Suppressor macrophage treated with lipopolysaccharide for 4 hours (primary cell): ENCODE measurements around the gene CHMP2B.
"Not testable (repeated sequence)": the region's sequence is repeated elsewhere in the genome, so short reads cannot be mapped to it uniquely, and the experiment has no call there.

Source experiments
- DNase-seq: peaks from one replicate; pipeline ENCODE4 v3.0.0-alpha.2; 2020

Gene CHMP2B

GRCh38 chr3:87233805-87234204 lies 6.7 kb downstream of the CHMP2B start:
- DNase-seq = no peak

- no peak for DNase-seq
Observed at GRCh38 chr3:87236093-87236492, 9.0 kb downstream of the CHMP2B start.

GRCh38 chr3:87246662-87247429 lies 19.7 kb downstream of the CHMP2B start:
- DNase-seq = no peak

GRCh38 chr3:87247430-87247773 lies 20.3 kb downstream of the CHMP2B start:
- DNase-seq = no peak

- not testable (repeated sequence) for DNase-seq
Observed at GRCh38 chr3:87248231-87248630, 21.1 kb downstream of the CHMP2B start.

- no peak for DNase-seq
Observed at GRCh38 chr3:87248831-87249230, 21.7 kb downstream of the CHMP2B start.

GRCh38 chr3:87250009-87250408 lies 22.9 kb downstream of the CHMP2B start:
- DNase-seq = no peak

GRCh38 chr3:87260270-87260669 lies 33.2 kb downstream of the CHMP2B start:
- peak; percentile 66 for DNase-seq

GRCh38 chr3:87261925-87262324 lies 34.8 kb downstream of the CHMP2B start:
- no peak for DNase-seq

GRCh38 chr3:87267953-87268645 lies 41.0 kb downstream of the CHMP2B start:
- DNase-seq = no peak

GRCh38 chr3:87268646-87269211 lies 41.6 kb downstream of the CHMP2B start:
- no peak for DNase-seq

GRCh38 chr3:87269723-87270122 lies 42.6 kb downstream of the CHMP2B start:
- DNase-seq = no peak

GRCh38 chr3:87270908-87271700 lies 44.0 kb downstream of the CHMP2B start:
- DNase-seq = peak; percentile 25

GRCh38 chr3:87272718-87273341 lies 45.7 kb downstream of the CHMP2B start:
- no peak for DNase-seq

- no peak for DNase-seq
Observed at GRCh38 chr3:87276484-87276883, 49.4 kb downstream of the CHMP2B start, which contains the start of gene POU1F1. POU1F1 (minus strand) TSS chr3:87276584; CDS start chr3:87276462, 122 bp downstream.

GRCh38 chr3:87287011-87287410 lies 59.9 kb downstream of the CHMP2B start:
- peak; percentile 59 for DNase-seq

- peak; percentile 12 for DNase-seq
Observed at GRCh38 chr3:87288446-87288845, 61.3 kb downstream of the CHMP2B start.

GRCh38 chr3:87298111-87298718 lies 71.1 kb downstream of the CHMP2B start:
- DNase-seq = peak; percentile 46

GRCh38 chr3:87305031-87305430 lies 77.9 kb downstream of the CHMP2B start:
- DNase-seq = not testable (repeated sequence)
